HepG2 (cell line): ENCODE measurements around the gene STBD1. TPM values are rescaled to one million over a fixed set of nuclear protein-coding genes. Genes with fewer than 3 reads are reported as not detected.

Experiments used
- ATAC-seq: fragments of 200-7000 bp; cut with Tn5 transposase; 3 replicates; pipeline ENCODE4 v1.9.1; 2020; ENCODE audit warnings: mild to moderate bottlenecking, moderate library complexity
- BruUV-seq: library from RNA; stranded (reverse); fragments of 400-500 nt; replicated peaks from 2 replicates; lab custom pipeline; 2021; lab: Mats Ljungman, UMichigan
- CTCF ChIA-PET: fragments of 300-600 bp; formaldehyde crosslinking; extraction: SDS; loops from one replicate; lab custom pipeline; 2021; ENCODE audit warnings: low total read pairs, inconsistent platforms, low intra/inter-chr PET ratio; lab: Yijun Ruan, JAX
- POLR2A ChIA-PET: fragments of 350-600 bp; sonication (Branson Sonifier 250); formaldehyde crosslinking; loops from one replicate; lab custom pipeline; 2020; ENCODE audit warnings: antibody characterized with exemption, inconsistent platforms; lab: Yijun Ruan, JAX
- DNase-seq: peaks from one replicate; pipeline ENCODE4 v3.0.0-alpha.2; 2015; ENCODE audit warnings: low spot score
- FAIRE-seq: peaks from 3 replicates; lab custom pipeline; 2011; peaks lifted over from hg19 to GRCh38; lab: Jason Lieb, UNC
- H2AFZ ChIP-seq: one replicate; pipeline ENCODE4 v1.6.1; 2011; ENCODE audit warnings: low read length, inconsistent platforms
- H3K27ac ChIP-seq: fragments of 300-600 bp; 3 replicates; pipeline ENCODE4 v1.8.0; 2011; ENCODE audit warnings: mixed run types, mild to moderate bottlenecking, mixed read lengths, low read length, inconsistent platforms; ENCODE audit not compliant: insufficient read depth; ENCODE audit errors: extremely low read length
- H3K27me3 ChIP-seq, 2 experiments: fragments of 200-600 bp in 1 of 2; 2 replicates in 1 of 2; 3 replicates in 1 of 2; pipeline versions ENCODE4 v1.6.0 to v1.8.0; 2011; ENCODE audit warnings: low read length in 2 of 2, mild to moderate bottlenecking in 2 of 2, moderate library complexity in 2 of 2, inconsistent platforms in 1 of 2; ENCODE audit not compliant: insufficient read depth in 2 of 2, control insufficient read depth in 1 of 2
- H3K36me3 ChIP-seq, 2 experiments: fragments of 200-600 bp in 1 of 2; replicated peaks in 1 of 2; 2 replicates in 1 of 2; 3 replicates in 1 of 2; pipeline versions ENCODE4 v1.5.1 to v1.8.0; 2011; ENCODE audit warnings: low read length in 2 of 2, inconsistent platforms in 1 of 2; ENCODE audit not compliant: insufficient read depth in 2 of 2, control insufficient read depth in 1 of 2
- H3K4me1 ChIP-seq: 2 replicates; pipeline ENCODE4 v1.5.1; 2012; ENCODE audit warnings: low read length, inconsistent platforms; ENCODE audit not compliant: insufficient read depth
- H3K4me2 ChIP-seq: 2 replicates; pipeline ENCODE4 v1.6.0; 2011; ENCODE audit warnings: low read depth, low read length, inconsistent platforms
- H3K4me3 ChIP-seq, 3 experiments: fragments of 200-600 bp in 1 of 3; sonication (generic), shearing (Covaris generic) in 1 of 3; replicated peaks in 1 of 3; 2 replicates each; pipeline ENCODE4 v1.5.1; 2011 to 2016; ENCODE audit warnings: low read length in 3 of 3, inconsistent platforms in 2 of 3, low read depth in 2 of 3, mild to moderate bottlenecking in 2 of 3, control low read depth in 1 of 3, mixed read lengths in 1 of 3; ENCODE audit not compliant: insufficient read depth in 1 of 3
- H3K79me2 ChIP-seq: one replicate; pipeline ENCODE4 v1.6.1; 2011; ENCODE audit warnings: low read length, inconsistent platforms; ENCODE audit not compliant: insufficient read depth
- H3K9ac ChIP-seq: 2 replicates; pipeline ENCODE4 v1.6.0; 2011; ENCODE audit warnings: mild to moderate bottlenecking, low read depth, low read length, inconsistent platforms; ENCODE audit not compliant: insufficient read depth
- H3K9me3 ChIP-seq: 2 replicates; pipeline ENCODE4 v1.5.1; 2012; ENCODE audit warnings: mild to moderate bottlenecking, low read length
- H4K20me1 ChIP-seq: 2 replicates; pipeline ENCODE4 v1.6.0; 2011; ENCODE audit warnings: inconsistent platforms, mild to moderate bottlenecking, low read length, moderate library complexity; ENCODE audit not compliant: insufficient read depth
- ARNT ChIP-seq: fragments of 450-650 bp; IDR thresholded peaks from 2 replicates; pipeline ENCODE4 v1.6.1; 2017
- ASH2L ChIP-seq: fragments of 300-600, 200-600 bp; sonication (generic); IDR thresholded peaks from 2 replicates; pipeline ENCODE4 v1.7.0; 2017; ENCODE audit warnings: low read depth, mild to moderate bottlenecking, moderate library complexity, mixed read lengths, low read length; ENCODE audit not compliant: insufficient read length
- GATAD2A ChIP-seq: IDR thresholded peaks from 2 replicates; pipeline ENCODE4 v1.6.1; 2016
- HDAC1 ChIP-seq: sonication (generic); formaldehyde crosslinking; IDR thresholded peaks from 2 replicates; pipeline ENCODE4 v1.5.1; 2020; ENCODE audit warnings: mild to moderate bottlenecking, missing genetic modification reagents
- HMG20A ChIP-seq: IDR thresholded peaks from 2 replicates; pipeline ENCODE4 v1.6.1; 2016; ENCODE audit warnings: borderline replicate concordance
- KAT7 ChIP-seq: IDR thresholded peaks from 2 replicates; pipeline ENCODE4 v1.6.1; 2018; ENCODE audit warnings: borderline replicate concordance, missing compliant biosample characterization
- LCORL ChIP-seq, 2 experiments: fragments of 450-650 bp in 1 of 2; sonication (generic) in 1 of 2; formaldehyde crosslinking in 1 of 2; IDR thresholded peaks; 2 replicates each; pipeline versions ENCODE4 v1.5.0 to v1.6.1; 2017 to 2020; ENCODE audit warnings: antibody characterized with exemption in 1 of 2, missing genetic modification reagents in 1 of 2
- PAX8 ChIP-seq: sonication (generic); formaldehyde crosslinking; IDR thresholded peaks from 2 replicates; pipeline ENCODE4 v1.8.0; 2022; ENCODE audit warnings: mild to moderate bottlenecking, missing genetic modification reagents, borderline replicate concordance
- PPARG ChIP-seq: conservative IDR thresholded peaks from 2 replicates; pipeline ENCODE4 v1.6.1; 2016; ENCODE audit warnings: missing biosample characterization, missing genetic modification reagents
- REXO4 ChIP-seq: sonication (generic); formaldehyde crosslinking; IDR thresholded peaks from 2 replicates; pipeline ENCODE4 v1.8.0; 2022; ENCODE audit warnings: missing genetic modification reagents, mild to moderate bottlenecking, borderline replicate concordance
- SSRP1 ChIP-seq: IDR thresholded peaks from 2 replicates; pipeline ENCODE4 v1.6.1; 2016; ENCODE audit warnings: control low read depth
- ZNF484 ChIP-seq: sonication (generic); formaldehyde crosslinking; IDR thresholded peaks from 2 replicates; pipeline ENCODE4 v1.5.1; 2020; ENCODE audit warnings: mild to moderate bottlenecking, low read depth, missing genetic modification reagents, borderline replicate concordance
- ZSCAN22 ChIP-seq: sonication (generic); formaldehyde crosslinking; IDR thresholded peaks from 2 replicates; pipeline ENCODE4 v1.4.0; 2020; ENCODE audit warnings: mild to moderate bottlenecking, missing genetic modification reagents
- WGBS: methylation state at CpG from one replicate; pipeline ENCODE4 v1.1.6; 2017; ENCODE audit warnings: low lambda C conversion rate; 5-methylcytosine and 5-hydroxymethylcytosine counted together
- in situ Hi-C: cut with HindIII; loops from 2 replicates; pipeline ENCODE4 v1.10.0; 2017; ENCODE audit warnings: low pct_unique_long_range_greater_than_20kb; ENCODE audit not compliant: extremely low pct_ligation_motif_present
- intact Hi-C: fragments of 100-400 bp; cut with micrococcal nuclease; formaldehyde crosslinking; loops from one replicate; pipeline ENCODE4 v1.10.0; 2022; ENCODE audit not compliant: unreplicated experiment
- polyA plus RNA-seq, 8 experiments: library from polyadenylated mRNA; depleted of rRNA in 3 of 8; stranded (reverse) in 7 of 8; unstranded in 1 of 8; fragments of >200 nt; fragmentation: Illumina TruSeq in 4 of 8; extraction: Trizol in 4 of 8; gene quantifications; 2 replicates each; pipeline versions ENCODE4 v1.2.1 to v1.2.3, GENCODE V29; 2011 to 2016; ENCODE audit warnings: low read depth in 4 of 8, missing spikeins in 1 of 8, mixed read lengths in 1 of 8; ENCODE audit not compliant: insufficient read depth in 1 of 8
- total RNA-seq, 5 experiments: library from RNA; depleted of rRNA; stranded (reverse); fragments of >200 nt; fragmentation: Illumina TruSeq; extraction: Trizol; gene quantifications; 2 replicates each; pipeline ENCODE4 v1.2.3, GENCODE V29; 2016; ENCODE audit warnings: low read depth in 1 of 5
- TF ChIP-seq, protein P1 (sequence below), 2 experiments: fragments of 450-650 bp in 1 of 2; sonication (generic) in 1 of 2; formaldehyde crosslinking; IDR thresholded peaks; 2 replicates each; pipeline versions ENCODE4 v1.5.0 to v1.8.0; 2020 to 2022; ENCODE audit warnings: mild to moderate bottlenecking in 1 of 2, missing genetic modification reagents in 1 of 2
- TF ChIP-seq, protein P2 (sequence below): sonication (generic); formaldehyde crosslinking; IDR thresholded peaks from 2 replicates; pipeline ENCODE4 v1.8.0; 2022; ENCODE audit warnings: mild to moderate bottlenecking, missing genetic modification reagents; ENCODE audit not compliant: insufficient replicate concordance
- TF ChIP-seq, protein P3 (sequence below): sonication (generic); formaldehyde crosslinking; IDR thresholded peaks from 2 replicates; pipeline ENCODE4 v1.5.0; 2020; ENCODE audit warnings: mild to moderate bottlenecking, missing genetic modification reagents, borderline replicate concordance
- TF ChIP-seq, protein P4 (sequence below): sonication (generic); formaldehyde crosslinking; IDR thresholded peaks from 2 replicates; pipeline ENCODE4 v1.5.1; 2020; ENCODE audit warnings: missing genetic modification reagents, mild to moderate bottlenecking, borderline replicate concordance

Gene STBD1
- total and polyA plus RNA-seq, 2 of the 13 experiments (the other 11 are each of a cell fraction or from before 2014, with no cell fraction given), result 2.8 to 4.3 TPM

DNA sequence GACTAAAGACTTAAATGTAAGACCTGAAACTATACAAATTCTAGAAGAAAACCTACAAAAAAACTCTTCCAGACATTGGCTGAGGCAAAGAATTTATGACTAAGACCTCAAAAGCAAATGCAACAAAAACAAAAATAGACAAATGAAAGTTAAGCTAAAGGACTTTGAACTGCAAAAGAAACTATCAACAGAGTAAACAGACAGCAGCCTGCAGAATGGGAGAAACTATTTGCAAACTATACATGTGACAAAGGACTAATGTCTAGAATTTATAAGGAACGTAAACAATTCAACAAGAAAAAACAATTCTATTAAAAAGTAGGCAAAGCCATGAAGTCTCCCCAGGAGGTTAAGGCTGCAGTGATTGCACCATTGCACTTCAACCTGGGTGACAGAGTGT is 46.0 kb upstream of the STBD1 start:
- POLR2A ChIA-PET, result interaction anchor here (0.9 to 1.4 kb wide), 5 partner anchors 14 to 48 kb away, joined by 3 to 6 read pairs (median 3); no protein-coding TSS in a partner anchor
- DNase-seq (peak; percentile 49), ATAC-seq (peak; percentile 54), FAIRE-seq (peak; percentile 30)
- Histone ChIP-seq H3K27me3 (no peaks in the 10 kb centered on the region; a peak in 1 of 5 replicates), H3K4me2 (peak overlapping the region; percentile 54; the same call in 1 of the 2 replicates), H3K79me2 (no peaks in the 10 kb centered on the region), H3K9ac (no peak overlapping the region), H3K27ac (no peak overlapping the region), H3K36me3 (no peaks in the 10 kb centered on the region), H3K9me3 (no peaks in the 10 kb centered on the region), H4K20me1 (no peaks in the 10 kb centered on the region), H3K4me1 (peaks cover 44% of the 10 kb centered on the region), H3K4me3 (no peak overlapping the region), H2AFZ (no peak overlapping the region)
- CTCF ChIA-PET, result no interaction called here
- 3% methylated on average over 1 of the region's 1 CpG for WGBS
- in situ Hi-C loops, result no loop called here
- intact Hi-C loops, result no loop called here
- no TSS peak for BruUV-seq
- TF ChIP-seq, protein P1, sequence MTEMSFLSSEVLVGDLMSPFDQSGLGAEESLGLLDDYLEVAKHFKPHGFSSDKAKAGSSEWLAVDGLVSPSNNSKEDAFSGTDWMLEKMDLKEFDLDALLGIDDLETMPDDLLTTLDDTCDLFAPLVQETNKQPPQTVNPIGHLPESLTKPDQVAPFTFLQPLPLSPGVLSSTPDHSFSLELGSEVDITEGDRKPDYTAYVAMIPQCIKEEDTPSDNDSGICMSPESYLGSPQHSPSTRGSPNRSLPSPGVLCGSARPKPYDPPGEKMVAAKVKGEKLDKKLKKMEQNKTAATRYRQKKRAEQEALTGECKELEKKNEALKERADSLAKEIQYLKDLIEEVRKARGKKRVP (CRISPR knock-in tag; IDR thresholded peaks at IDR 0.05), result 0 out of 4 replicates have a peak, but pooled peaks of 1 of the 2 experiments have one; percentile 17
- TF ChIP-seq, protein P2, sequence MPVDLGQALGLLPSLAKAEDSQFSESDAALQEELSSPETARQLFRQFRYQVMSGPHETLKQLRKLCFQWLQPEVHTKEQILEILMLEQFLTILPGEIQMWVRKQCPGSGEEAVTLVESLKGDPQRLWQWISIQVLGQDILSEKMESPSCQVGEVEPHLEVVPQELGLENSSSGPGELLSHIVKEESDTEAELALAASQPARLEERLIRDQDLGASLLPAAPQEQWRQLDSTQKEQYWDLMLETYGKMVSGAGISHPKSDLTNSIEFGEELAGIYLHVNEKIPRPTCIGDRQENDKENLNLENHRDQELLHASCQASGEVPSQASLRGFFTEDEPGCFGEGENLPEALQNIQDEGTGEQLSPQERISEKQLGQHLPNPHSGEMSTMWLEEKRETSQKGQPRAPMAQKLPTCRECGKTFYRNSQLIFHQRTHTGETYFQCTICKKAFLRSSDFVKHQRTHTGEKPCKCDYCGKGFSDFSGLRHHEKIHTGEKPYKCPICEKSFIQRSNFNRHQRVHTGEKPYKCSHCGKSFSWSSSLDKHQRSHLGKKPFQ (CRISPR knock-in tag), result no peak
- TF ChIP-seq, protein P3, sequence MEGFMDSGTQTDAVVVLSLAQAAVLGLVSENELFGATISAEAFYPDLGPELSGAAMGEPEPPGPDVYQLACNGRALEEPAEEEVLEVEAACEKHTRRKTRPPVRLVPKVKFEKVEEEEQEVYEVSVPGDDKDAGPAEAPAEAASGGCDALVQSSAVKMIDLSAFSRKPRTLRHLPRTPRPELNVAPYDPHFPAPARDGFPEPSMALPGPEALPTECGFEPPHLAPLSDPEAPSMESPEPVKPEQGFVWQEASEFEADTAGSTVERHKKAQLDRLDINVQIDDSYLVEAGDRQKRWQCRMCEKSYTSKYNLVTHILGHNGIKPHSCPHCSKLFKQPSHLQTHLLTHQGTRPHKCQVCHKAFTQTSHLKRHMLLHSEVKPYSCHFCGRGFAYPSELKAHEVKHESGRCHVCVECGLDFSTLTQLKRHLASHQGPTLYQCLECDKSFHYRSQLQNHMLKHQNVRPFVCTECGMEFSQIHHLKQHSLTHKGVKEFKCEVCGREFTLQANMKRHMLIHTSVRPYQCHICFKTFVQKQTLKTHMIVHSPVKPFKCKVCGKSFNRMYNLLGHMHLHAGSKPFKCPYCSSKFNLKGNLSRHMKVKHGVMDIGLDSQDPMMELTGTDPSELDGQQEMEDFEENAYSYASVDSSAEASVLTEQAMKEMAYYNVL, result 0 out of 2 replicates have a peak, but pooled peaks have one; percentile 42
- TF ChIP-seq LCORL (IDR thresholded peaks at IDR 0.05) (peak; percentile 71; the same call in 1 of the 2 replicates), LCORL (CRISPR knock-in tag; IDR thresholded peaks at IDR 0.05) (no peak), SSRP1 (CRISPR knock-in tag) (no peak), PAX8 (no peak), GATAD2A (CRISPR knock-in tag) (peak; percentile 66), ZNF484 (CRISPR knock-in tag) (no peak), ZSCAN22 (CRISPR knock-in tag) (no peak), HMG20A (peak; percentile 59; the same call in 1 of the 2 replicates), HDAC1 (CRISPR knock-in tag) (0 out of 2 replicates have a peak, but pooled peaks have one; percentile 20), ARNT (no peak), REXO4 (CRISPR knock-in tag) (no peak), ASH2L (peak; percentile 15), PPARG (CRISPR knock-in tag) (no peak), KAT7 (CRISPR knock-in tag) (no peak)
- TF ChIP-seq, protein P4, sequence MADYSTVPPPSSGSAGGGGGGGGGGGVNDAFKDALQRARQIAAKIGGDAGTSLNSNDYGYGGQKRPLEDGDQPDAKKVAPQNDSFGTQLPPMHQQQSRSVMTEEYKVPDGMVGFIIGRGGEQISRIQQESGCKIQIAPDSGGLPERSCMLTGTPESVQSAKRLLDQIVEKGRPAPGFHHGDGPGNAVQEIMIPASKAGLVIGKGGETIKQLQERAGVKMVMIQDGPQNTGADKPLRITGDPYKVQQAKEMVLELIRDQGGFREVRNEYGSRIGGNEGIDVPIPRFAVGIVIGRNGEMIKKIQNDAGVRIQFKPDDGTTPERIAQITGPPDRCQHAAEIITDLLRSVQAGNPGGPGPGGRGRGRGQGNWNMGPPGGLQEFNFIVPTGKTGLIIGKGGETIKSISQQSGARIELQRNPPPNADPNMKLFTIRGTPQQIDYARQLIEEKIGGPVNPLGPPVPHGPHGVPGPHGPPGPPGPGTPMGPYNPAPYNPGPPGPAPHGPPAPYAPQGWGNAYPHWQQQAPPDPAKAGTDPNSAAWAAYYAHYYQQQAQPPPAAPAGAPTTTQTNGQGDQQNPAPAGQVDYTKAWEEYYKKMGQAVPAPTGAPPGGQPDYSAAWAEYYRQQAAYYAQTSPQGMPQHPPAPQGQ (CRISPR knock-in tag), result no peak
